ENCODE measurements around the gene P3H2.

The P3H2 gene

DNA sequence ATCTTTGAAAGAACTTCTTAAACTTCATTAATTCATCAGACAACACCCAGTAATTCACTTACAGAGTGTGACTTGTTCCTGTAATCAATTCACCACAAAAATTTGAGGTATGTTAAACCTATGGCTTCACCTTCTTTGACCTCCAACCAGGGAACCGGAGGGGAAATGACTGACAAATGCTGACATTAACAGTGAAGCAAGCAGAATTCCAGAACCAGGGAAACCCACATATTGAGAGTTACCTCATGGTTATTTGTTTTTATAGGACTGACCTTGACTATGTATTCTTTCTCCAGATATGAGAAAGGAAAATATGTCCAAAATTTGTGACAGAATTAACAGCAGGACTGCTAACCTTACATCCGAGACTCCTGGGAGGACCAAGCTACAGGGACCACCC, 2.7 kb downstream of the P3H2 start:
- TF ChIP-seq, protein P1, sequence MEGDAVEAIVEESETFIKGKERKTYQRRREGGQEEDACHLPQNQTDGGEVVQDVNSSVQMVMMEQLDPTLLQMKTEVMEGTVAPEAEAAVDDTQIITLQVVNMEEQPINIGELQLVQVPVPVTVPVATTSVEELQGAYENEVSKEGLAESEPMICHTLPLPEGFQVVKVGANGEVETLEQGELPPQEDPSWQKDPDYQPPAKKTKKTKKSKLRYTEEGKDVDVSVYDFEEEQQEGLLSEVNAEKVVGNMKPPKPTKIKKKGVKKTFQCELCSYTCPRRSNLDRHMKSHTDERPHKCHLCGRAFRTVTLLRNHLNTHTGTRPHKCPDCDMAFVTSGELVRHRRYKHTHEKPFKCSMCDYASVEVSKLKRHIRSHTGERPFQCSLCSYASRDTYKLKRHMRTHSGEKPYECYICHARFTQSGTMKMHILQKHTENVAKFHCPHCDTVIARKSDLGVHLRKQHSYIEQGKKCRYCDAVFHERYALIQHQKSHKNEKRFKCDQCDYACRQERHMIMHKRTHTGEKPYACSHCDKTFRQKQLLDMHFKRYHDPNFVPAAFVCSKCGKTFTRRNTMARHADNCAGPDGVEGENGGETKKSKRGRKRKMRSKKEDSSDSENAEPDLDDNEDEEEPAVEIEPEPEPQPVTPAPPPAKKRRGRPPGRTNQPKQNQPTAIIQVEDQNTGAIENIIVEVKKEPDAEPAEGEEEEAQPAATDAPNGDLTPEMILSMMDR (conservative IDR thresholded peaks at IDR 0.05; ENCODE audit: control insufficient read depth, insufficient read depth, low read depth, low read length) = no peak
- no peak overlapping the region for H3K4me3 ChIP-seq (ENCODE audit: control insufficient read depth, low read depth, low read length)
- no peak for DNase-seq (ENCODE audit: low read depth)

DNA sequence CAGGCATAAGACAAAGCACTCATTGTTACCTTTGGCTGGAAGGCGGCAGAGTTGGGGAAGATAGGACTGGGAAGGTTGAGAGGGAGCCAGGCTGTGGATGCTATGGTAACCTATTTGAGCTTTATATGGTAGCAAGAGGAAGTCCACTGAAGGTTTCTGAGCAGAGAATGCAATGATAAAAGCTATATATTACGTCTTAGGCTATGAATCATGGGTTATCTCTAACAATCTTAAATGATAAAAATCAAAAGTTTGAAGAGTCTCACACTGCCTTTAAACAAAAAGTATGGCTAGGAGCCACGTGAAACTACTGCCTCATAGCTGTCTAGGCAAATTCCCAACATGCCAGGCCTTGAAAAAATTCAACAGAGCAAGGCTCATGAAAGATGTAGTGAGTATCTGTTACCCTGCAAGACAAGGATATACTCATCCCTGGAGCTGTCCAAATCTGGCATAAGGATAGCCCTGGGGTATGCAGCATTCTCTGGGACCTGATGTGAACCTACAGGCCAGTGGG, 4.1 kb downstream of the P3H2 start:
- TF ChIP-seq, protein P1 (conservative IDR thresholded peaks at IDR 0.05; ENCODE audit: control insufficient read depth, insufficient read depth, low read depth, low read length) = no peak
- H3K4me3 ChIP-seq (ENCODE audit: control insufficient read depth, low read depth, low read length) = no peak overlapping the region
- DNase-seq (ENCODE audit: low read depth) = no peak

DNA sequence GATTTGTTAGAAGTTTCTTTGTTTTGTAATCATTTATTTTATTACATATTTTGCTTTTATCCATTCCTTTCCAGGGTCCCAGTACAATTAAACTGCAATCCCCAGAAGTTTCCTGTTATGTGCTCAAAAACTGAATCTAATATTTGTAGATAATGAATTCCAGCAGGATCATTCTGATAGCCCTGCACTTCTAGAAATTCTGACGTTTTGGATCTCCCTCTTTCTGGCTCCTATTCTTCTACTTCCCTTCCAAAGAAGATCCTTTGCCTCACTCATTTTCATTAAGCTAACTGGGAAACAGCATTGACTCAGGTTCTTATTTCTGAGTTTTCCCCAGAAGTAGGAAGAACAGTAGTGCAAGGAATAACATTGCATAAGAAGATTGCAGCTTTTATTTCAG, 9.9 kb downstream of the P3H2 start:
- TF ChIP-seq, protein P1 (conservative IDR thresholded peaks at IDR 0.05; ENCODE audit: control insufficient read depth, insufficient read depth, low read depth, low read length) = no peak
- no peak overlapping the region for H3K4me3 ChIP-seq (ENCODE audit: control insufficient read depth, low read depth, low read length)
- DNase-seq (ENCODE audit: low read depth) = no peak

DNA sequence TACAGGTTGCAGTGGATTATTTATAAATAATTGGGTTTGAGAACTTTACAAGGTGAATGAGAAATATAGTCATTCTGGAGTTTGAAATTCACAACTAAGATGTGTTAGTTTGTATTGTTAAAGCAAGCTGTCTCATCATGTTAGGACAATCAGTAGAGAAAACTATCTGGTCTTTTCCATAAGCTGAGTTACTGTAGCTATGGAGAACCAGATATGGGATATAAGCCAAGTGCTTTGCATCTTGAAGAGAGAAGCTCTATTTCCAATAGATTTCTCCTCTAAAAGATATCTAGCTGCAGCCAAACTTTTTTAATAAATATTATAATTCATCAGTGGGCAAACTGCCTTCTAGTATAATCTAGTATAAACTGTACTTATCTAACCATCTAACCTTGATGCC, 11.3 kb downstream of the P3H2 start:
- TF ChIP-seq, protein P1 (conservative IDR thresholded peaks at IDR 0.05; ENCODE audit: control insufficient read depth, insufficient read depth, low read depth, low read length) = no peak
- DNase-seq (ENCODE audit: low read depth) = no peak

DNA sequence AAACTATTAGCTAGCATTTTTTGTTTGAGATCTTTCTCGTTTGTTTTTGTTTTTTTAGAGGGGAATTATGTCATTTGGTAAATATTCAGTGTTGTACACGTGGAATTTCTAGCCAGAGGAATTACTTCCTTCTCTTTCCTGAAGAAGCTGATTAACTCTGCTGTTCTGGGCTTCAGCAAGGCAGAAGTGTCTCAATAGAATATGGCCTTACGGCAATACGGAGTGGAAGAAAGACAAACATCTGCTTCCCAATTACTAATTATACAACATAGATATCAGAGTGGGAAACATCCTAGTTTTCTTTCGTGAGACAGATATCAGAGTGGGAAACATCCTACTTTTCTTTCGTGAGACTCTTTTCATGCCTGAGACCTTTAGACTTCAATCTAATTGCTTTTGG, 11.9 kb downstream of the P3H2 start:
- TF ChIP-seq, protein P1 (conservative IDR thresholded peaks at IDR 0.05; ENCODE audit: control insufficient read depth, insufficient read depth, low read depth, low read length) = no peak
- H3K4me3 ChIP-seq (ENCODE audit: control insufficient read depth, low read depth, low read length) = no peak overlapping the region
- DNase-seq (ENCODE audit: low read depth) = no peak

More for the DNA sequence above, 11.3 kb downstream of the P3H2 start:
- H3K4me3 ChIP-seq (ENCODE audit: control insufficient read depth, low read depth, low read length) = no peak overlapping the region

DNA sequence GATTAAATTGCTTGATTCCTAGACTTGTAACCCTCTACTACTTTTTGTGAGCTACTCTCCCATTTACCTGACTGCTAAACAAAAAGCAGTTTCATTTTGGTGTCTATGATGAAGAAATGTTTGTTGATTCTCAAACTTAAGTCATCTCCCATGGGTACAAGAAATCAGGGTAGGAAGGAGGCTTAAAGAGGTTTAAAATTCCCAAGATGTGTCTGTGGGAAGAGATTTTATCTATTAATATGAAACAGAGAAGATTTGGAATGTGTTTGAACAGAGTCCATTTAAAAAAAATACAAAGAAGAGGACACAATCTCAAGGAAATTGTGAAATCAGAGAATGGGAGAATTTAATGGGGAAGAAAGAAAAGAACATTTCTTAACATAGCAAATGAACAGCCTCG, 14.8 kb downstream of the P3H2 start:
- DNase-seq (ENCODE audit: low read depth) = peak; percentile 71
- TF ChIP-seq, protein P1 (conservative IDR thresholded peaks at IDR 0.05; ENCODE audit: control insufficient read depth, insufficient read depth, low read depth, low read length) = no peak
- no peak overlapping the region for H3K4me3 ChIP-seq (ENCODE audit: control insufficient read depth, low read depth, low read length)

Data from fibroblast of mammary gland (primary cell).